GM19452 (cell line): Measurements from ENCODE around the gene ASCL5.

Experiments used
- ATAC-seq: cut with Tn5 transposase; IDR thresholded peaks from one replicate; pipeline ENCODE4 v1.9.1; 2021; ENCODE audit not compliant: unreplicated experiment

Gene ASCL5

GRCh38 chr1:201111672-201112071 is 15.3 kb downstream of the ASCL5 start:
- ATAC-seq, result no peak

- no peak for ATAC-seq
These were observed 15.8 kb downstream of the ASCL5 start for GRCh38 chr1:201111156-201111555.

DNA sequence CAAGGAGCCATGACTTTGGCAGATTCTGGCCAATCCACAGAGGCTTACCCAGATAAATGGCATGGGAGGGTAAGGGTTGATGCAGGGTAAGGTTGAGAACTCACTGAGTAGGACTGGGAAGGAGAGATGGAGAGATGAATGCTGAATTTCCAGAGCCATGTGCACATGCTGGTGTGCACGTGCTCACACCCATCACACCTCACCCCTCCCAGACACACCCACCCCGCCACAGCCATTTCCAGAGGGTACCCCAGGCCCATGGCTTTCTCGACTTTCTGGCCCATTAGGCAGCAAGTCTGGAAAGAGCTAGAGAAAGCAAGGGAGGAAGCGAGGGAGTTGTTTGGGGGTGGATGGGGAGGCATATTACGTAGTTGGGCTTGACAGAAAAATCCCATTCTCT is 16.4 kb downstream of the ASCL5 start:
- ATAC-seq, result no peak

GRCh38 chr1:201110138-201110537 is 16.8 kb downstream of the ASCL5 start:
- no peak for ATAC-seq

DNA sequence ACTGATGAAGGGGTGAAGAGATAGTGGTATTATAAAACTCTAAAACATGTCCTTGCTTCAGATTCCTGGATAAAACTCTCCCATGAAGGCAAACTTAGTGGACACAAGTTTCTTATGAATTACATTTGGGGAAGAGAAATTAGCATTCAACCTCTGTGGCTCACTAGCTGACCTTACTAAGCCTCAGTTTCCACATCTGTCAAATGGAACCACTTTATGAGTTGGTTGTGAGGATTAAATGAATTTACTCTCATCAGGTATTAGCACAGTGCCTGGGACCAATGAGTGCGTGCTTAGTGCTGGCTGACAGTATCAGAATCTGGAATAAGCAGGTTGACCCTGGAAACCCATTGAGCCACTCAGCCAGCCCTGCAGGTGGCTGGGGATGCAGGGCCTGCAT is 17.3 kb downstream of the ASCL5 start:
- no peak for ATAC-seq

- no peak for ATAC-seq
These were observed 18.4 kb downstream of the ASCL5 start for GRCh38 chr1:201108614-201109013.

GRCh38 chr1:201105688-201106087 is 21.3 kb downstream of the ASCL5 start:
- no peak for ATAC-seq

GRCh38 chr1:201104141-201104540 is 22.8 kb downstream of the ASCL5 start:
- ATAC-seq, result no peak

DNA sequence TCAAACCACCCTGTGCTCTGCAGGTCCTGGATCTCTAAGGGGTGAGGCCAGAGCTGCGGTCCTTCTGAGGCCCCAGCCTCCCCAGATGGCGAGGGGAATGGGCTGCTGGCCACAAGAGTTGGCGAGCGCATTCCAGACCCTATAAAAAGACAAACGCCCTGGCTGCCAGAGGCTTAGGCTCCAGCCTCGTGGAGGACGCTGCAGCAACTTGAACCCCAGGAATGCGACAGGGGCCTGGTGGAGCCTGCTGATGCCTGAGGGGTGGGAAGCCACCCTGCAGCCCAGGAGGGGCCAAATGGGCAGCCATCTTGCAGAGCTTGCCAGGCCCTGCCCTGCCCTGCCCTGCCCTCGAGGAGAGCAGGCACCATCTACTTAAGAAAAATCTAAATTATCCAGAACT is 23.3 kb downstream of the ASCL5 start:
- ATAC-seq, result no peak

DNA sequence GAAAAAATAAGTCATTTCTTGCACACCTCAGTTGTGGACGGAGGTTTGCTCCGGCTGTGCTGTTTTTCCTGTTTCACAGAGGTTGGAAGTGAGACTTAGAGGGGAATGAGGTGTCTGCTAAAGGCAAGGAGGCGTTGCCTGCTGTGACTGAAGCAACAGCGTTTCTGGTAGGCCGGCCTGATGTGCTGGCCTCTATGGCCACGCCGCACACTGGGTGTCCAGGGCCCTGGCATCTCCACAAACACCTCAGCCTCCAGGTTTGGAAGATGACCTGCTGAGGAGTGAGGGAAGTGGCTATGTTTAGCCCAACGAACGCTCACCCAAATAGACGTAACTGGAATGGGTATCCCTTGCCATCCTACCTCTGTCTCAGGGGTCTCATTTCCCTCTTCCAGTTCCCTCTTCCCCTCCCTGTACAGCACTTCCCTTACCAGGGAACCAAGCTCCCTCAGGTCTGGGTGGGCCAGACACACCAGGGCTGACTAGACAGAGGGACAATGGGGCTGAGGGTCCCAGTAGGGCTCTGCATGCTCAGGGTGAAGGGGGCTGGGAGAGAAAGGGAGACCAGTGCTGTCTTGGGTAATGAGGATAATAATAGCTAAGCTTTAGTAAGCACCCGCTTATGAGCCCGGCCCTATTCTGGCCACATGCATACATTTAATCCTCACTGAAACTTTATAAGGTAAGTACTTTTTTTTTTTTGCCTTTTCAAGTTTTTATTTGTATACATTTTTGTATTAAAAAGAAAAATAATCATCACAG is 26.6 kb downstream of the ASCL5 start:
- ATAC-seq, result no peak

DNA sequence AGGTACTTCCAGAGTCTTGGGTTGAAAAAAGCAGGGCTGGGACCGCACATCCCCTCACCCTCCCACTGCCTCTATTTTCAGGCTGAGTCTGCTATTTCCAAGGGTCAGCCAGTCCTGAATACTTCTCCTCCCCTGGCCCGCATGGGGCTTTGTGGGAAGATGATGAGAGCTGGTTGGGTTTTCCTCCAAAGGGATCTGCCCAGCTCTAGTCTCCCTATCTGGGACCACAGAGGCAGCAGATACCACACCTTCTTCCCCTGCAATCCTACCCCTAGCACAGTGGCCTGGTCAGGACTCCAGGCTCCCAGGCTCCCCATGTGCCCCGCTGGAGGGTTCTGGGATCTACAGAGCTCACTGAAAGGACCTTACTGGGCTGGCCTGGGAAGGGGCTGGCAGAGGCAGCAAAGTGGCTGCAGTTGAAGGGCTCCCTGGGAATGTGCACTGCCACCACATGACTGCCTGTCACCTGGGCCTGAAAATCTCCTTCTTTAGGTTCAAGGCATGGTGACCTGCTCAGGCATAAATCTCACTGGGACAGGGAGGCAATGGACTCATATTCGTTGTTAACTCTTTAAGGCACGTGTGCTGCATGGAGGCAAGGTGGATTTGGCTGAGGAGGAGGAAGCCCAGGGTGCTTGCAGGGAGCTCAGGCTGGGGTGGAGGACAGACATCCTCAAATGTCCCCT is 27.8 kb downstream of the ASCL5 start:
- ATAC-seq, result no peak

DNA sequence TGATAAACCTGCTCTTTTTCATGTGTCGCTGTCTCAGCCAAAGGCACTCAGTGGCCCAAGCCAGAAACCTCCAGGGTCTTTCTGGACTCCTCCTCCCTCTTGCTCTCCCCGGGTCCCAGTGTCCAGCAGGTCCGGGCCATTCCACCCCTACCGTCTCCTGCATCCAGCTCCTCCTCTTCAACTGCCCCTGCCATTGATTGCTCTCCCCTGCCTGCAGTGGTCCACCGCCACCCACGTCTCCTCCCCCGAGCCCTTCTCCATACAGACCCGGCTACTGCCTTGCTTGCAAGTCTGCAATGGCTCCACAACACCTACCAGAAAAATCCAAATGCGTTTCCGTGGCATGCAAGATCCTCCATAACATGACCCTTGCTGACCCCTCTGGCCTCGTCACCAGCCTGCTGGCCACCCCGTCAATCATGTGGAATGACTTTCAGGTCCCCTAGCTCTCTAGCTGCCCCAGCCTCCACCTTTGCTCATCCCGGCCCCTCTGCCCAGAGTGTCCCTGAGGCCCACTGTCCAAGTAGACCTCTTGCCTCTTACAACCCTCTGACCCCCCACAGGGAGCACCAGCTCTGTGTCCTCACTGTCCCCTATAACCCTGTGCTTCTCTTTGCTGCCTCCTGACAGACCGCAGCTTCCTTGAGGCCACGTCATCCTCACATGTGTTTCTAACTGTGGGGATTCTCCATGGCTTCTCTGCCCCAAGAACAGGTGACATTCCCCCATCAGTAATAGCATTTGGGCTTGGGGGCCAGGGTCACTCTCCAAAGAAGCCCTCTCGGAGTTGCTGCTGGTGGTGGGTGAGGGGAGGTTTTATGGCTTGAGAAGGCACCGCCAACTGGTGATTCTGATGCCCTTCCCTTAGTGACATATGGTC is 29.8 kb downstream of the ASCL5 start:
- ATAC-seq, result no peak

GRCh38 chr1:201096041-201096461 is 30.9 kb downstream of the ASCL5 start:
- ATAC-seq, result no peak

DNA sequence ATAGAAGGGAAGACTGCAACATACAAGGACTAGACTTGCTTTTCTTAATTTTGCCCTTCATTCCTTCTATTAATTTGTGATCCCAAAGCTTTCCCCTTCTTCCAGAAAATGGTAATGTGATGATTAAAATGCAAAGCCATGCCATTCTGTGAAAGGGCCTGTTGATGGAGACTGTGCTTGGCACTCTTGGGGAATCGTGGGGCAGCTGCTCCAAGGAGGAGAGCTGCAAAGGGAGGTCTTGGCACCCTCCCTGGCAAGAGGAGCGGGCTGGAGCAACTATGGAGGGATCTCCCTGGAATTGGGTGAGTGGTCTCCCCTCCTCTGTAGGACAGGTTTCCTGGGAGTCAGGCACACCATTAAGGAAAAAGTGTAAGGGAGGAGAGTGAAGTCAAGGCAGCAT is 31.4 kb downstream of the ASCL5 start:
- no peak for ATAC-seq

DNA sequence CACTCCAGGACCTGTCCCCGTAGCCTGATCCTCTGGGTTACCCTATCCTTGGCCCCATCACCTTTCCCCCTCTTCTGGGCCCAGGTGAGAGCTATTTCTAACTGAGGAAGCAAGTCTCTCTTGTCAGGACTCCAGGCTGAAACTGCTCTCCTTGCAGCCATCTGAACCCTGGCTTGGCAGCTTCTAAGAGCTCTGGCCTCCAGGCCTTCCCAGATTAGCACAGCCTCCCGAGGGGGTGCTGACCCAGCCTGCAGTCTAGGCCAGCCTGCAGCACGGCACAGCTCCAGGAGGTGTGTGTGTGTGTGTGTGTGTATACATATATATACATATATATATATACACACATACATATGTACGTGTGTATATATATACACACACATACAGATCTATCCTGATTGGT is 32.2 kb downstream of the ASCL5 start:
- no peak for ATAC-seq

GRCh38 chr1:201093962-201094361 is 33.0 kb downstream of the ASCL5 start:
- no peak for ATAC-seq

DNA sequence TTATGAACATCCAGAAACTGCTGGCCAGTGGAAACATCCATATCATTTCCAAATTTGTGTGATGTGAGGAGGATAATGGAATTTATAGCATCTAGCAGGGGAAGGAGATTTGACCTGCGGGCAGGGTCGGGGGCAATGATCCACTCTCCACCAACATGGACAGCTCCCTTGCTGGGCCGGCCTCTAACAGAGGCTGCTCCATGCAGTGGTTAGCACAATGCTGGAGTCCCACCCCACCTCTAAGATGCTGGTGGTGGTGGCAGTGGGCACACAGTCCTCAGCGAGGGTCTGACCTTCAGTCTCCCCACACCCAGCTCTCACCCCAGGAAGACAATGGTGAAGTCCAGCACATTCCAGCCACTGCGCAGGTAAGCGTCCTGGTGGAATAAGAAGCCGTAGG is 33.4 kb downstream of the ASCL5 start:
- no peak for ATAC-seq

GRCh38 chr1:201092738-201093137 is 34.2 kb downstream of the ASCL5 start:
- ATAC-seq, result no peak

GRCh38 chr1:201091256-201091655 is 35.7 kb downstream of the ASCL5 start:
- no peak for ATAC-seq

GRCh38 chr1:201090541-201090940 is 36.4 kb downstream of the ASCL5 start:
- ATAC-seq, result no peak

- no peak for ATAC-seq
These were observed 37.4 kb downstream of the ASCL5 start for GRCh38 chr1:201089596-201089995.
